Esophagus squamous epithelium (tissue), 5 donors: ENCODE results near the gene MRPS10. TPM values are rescaled to one million over a fixed set of nuclear protein-coding genes. Genes with fewer than 3 reads are reported as not detected.
A peak's percentile ranks its signal among the peaks of the same experiment; 100 is the strongest.
"Not testable (repeated sequence)": the region's sequence is repeated elsewhere in the genome, so short reads cannot be mapped to it uniquely, and the experiment has no call there.

Experiments
- DNase-seq: peaks from one replicate; lab custom pipeline; 2025; lab: John Stamatoyannopoulos, UW
- H3K27ac ChIP-seq, 4 donors: fragments of 200-600 bp; sonication (generic); one replicate each; pipeline ENCODE4 v1.5.1; 2016 to 2019; ENCODE audit warnings: mild to moderate bottlenecking in 1 of 4
- H3K27me3 ChIP-seq, 4 donors: fragments of 200-600 bp; sonication (generic); 1 replicate in 3 of 4; 2 replicates in 1 of 4; pipeline versions ENCODE4 v1.5.1 to v1.6.0; 2017 to 2021; ENCODE audit warnings: antibody characterized with exemption in 1 of 4
- H3K36me3 ChIP-seq, 3 donors: fragments of 200-600 bp; sonication (generic); one replicate each; pipeline ENCODE4 v1.5.1; 2016 to 2019
- H3K4me1 ChIP-seq, 3 donors: fragments of 200-600 bp; sonication (generic); one replicate each; pipeline ENCODE4 v1.5.1; 2017 to 2019
- H3K4me3 ChIP-seq, 4 donors: fragments of 200-600 bp; sonication (generic); 1 replicate in 3 of 4; 2 replicates in 1 of 4; pipeline ENCODE4 v1.5.1; 2016 to 2019; ENCODE audit warnings: mild to moderate bottlenecking in 2 of 4, moderate library complexity in 1 of 4
- H3K9me3 ChIP-seq, 3 donors: fragments of 200-600 bp; sonication (generic); one replicate each; pipeline ENCODE4 v1.5.1; 2016 to 2019
- POLR2A ChIP-seq, 4 donors: fragments of 450-650 bp; IDR thresholded peaks; one replicate each; pipeline ENCODE4 v1.6.1; 2017; ENCODE audit warnings: antibody characterized with exemption in 4 of 4, mild to moderate bottlenecking in 4 of 4, moderate library complexity in 3 of 4
- WGBS, 2 donors: methylation state at CpG; one replicate each; pipeline ENCODE4 v1.1.5; 2018; 5-methylcytosine and 5-hydroxymethylcytosine counted together
- intact Hi-C: fragments of 100-400 bp; cut with DNase I; formaldehyde crosslinking; loops from one replicate; pipeline ENCODE4 v1.15.0; 2022
- total RNA-seq, 4 donors: library from RNA; depleted of rRNA; stranded (reverse); fragments of >200 nt; gene quantifications; one replicate each; pipeline ENCODE4 v1.1.0, GENCODE V29; 2016
- TF ChIP-seq, protein P1 (sequence below), 6 experiments: fragments of 450-650 bp in 4 of 6; fragments of 200-600 bp in 2 of 6; sonication (generic) in 2 of 6; IDR thresholded peaks; one replicate each; pipeline ENCODE4 v1.5.1; 2016 to 2019; ENCODE audit warnings: antibody characterized with exemption in 6 of 6, mild to moderate bottlenecking in 4 of 6, moderate library complexity in 4 of 6
- donor health status: DM: yes; HTN: yes; CAD: no.

MRPS10 gene
- total RNA-seq, 4 donors from 2014 or later: 40.3 to 70.3 (median 46.2) TPM

DNA sequence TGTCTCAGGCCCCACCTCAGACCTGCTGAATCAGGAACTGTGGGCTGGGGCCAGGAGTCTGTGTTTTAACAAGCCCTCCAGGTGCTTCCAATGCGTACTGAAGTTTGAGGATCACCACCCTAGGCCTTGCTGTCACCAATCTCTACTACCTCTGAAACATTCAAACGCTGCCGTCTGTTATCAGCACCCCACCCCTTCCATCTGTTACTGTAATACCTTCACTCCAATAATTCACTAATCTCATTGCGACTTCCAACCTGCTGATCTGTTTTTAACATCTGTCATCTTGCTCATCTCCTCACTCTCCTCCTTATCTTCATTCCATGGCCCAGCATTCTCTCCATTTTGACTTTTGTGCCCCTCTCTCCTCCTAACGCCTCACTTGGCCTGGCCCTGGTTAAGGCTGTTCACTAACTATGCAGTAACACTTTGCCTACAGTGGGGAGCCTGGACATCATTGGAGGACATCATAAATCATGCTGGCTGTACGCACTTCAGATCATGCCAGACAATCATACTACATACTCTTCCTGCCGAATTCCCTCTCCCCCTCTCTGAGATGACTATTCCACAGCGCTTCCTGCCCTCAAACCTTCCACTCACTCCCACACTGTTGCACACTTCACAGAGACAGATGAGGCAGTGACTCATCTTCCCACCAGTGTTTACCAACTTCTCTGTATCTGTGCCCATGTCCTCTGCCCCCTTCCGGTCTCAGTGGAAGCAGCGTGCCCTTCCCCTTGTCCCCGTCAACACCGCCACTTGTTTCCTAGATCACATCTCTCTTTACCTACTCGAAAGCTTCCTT lies 19.9 kb downstream of the MRPS10 start:
- Histone ChIP-seq H3K27me3 (no peaks in the 10 kb centered on the region), H3K4me3 (no peak overlapping the region), H3K36me3 (no peaks in the 10 kb centered on the region), H3K27ac (peak overlapping the region in 3 of 4 donors; percentile 1 to 68 (median 30)), H3K4me1 (peaks cover 4 to 50% (median 24%) of the 10 kb centered on the region in 3 donors), H3K9me3 (no peaks in the 10 kb centered on the region)
- TF ChIP-seq, protein P1, sequence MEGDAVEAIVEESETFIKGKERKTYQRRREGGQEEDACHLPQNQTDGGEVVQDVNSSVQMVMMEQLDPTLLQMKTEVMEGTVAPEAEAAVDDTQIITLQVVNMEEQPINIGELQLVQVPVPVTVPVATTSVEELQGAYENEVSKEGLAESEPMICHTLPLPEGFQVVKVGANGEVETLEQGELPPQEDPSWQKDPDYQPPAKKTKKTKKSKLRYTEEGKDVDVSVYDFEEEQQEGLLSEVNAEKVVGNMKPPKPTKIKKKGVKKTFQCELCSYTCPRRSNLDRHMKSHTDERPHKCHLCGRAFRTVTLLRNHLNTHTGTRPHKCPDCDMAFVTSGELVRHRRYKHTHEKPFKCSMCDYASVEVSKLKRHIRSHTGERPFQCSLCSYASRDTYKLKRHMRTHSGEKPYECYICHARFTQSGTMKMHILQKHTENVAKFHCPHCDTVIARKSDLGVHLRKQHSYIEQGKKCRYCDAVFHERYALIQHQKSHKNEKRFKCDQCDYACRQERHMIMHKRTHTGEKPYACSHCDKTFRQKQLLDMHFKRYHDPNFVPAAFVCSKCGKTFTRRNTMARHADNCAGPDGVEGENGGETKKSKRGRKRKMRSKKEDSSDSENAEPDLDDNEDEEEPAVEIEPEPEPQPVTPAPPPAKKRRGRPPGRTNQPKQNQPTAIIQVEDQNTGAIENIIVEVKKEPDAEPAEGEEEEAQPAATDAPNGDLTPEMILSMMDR (IDR thresholded peaks at IDR 0.05): no peak
- no peak for TF ChIP-seq POLR2A (IDR thresholded peaks at IDR 0.05)
- 49 to 52% methylated on average over 13 of the region's 13 CpGs for WGBS, 2 donors
- intact Hi-C loops: no loop called here
- DNase-seq: no peak

DNA sequence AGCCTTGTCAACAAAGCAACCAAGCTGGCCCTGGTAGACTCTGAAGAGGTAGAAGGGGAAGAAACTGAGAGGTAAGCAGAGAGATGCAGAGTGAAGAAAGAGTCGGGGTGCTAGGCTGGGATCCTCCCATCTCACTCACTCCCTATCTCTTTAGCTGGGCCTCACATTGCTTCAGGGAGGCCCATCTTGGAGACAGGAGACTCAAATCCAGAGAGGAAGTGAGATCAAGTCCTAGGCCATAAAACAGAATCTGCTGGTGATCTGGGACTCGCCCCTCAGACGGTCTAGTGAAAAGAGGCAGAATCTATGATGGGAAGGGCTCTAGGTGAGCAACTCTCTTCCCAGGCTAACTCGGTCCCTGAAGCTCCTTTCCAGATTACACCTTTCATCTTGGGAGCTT lies 22.2 kb downstream of the MRPS10 start:
- Histone ChIP-seq H3K9me3 (no peaks in the 10 kb centered on the region), H3K27ac (no peak overlapping the region), H3K4me3 (no peak overlapping the region), H3K4me1 (peaks cover 4 to 43% (median 18%) of the 10 kb centered on the region in 3 donors), H3K27me3 (no peaks in the 10 kb centered on the region), H3K36me3 (no peaks in the 10 kb centered on the region)
- 78 to 96% methylated on average over 4 of the region's 4 CpGs for WGBS, 2 donors
- intact Hi-C loops: no loop called here
- no peak for DNase-seq
- TF ChIP-seq, protein P1 (IDR thresholded peaks at IDR 0.05): no peak
- TF ChIP-seq POLR2A (IDR thresholded peaks at IDR 0.05): no peak

DNA sequence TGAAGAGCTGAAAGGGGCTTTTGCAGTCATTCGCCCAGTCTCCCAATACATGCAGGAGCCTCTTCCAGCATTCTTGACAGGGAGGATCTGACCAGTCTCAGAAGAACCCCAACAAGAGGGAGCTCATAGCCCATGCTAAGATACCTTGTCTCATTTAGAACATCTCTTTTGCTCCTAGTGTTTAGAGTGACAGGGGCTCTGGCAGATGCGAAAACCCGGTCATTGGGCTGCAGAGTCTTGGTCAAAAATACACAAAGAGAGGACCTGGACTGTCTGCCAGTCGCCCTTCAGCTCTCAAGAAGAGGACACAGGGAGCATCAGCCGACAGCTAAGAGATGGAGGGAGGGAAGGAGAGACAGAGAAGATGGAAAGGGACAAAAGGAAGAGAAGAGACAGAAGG lies 23.6 kb downstream of the MRPS10 start:
- intact Hi-C loops: no loop called here
- Histone ChIP-seq H3K27ac (peak overlapping the region in 1 of 4 donors; percentile 13), H3K4me1 (peaks cover 4 to 32% (median 15%) of the 10 kb centered on the region in 3 donors), H3K4me3 (no peak overlapping the region), H3K9me3 (no peaks in the 10 kb centered on the region), H3K36me3 (no peaks in the 10 kb centered on the region), H3K27me3 (no peaks in the 10 kb centered on the region)
- 91 to 96% methylated on average over 3 of the region's 5 CpGs for WGBS, 2 donors
- TF ChIP-seq, protein P1 (IDR thresholded peaks at IDR 0.05): no peak
- DNase-seq: no peak

DNA sequence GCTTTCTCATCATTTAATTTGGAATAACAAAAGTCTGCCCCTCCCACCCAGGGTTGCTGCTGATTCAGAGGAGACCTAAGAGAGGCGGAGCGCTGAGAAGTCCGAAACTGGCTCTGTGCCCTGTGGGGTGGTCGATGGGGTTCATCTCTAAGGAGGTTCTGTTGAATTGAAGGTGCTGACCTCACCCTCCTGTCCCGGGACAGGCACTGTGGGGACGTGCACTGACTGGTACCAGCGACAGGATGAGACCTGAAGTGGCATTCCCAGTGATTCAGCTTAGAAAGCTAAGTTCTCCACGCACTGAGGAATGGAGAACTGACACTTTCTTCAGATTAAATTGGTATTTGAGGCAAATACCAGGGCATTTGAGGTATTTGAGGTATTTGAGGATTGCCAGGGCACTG lies 24.2 kb downstream of the MRPS10 start:
- no peak for DNase-seq
- H3K4me1 ChIP-seq: peaks cover 4 to 32% (median 15%) of the 10 kb centered on the region in 3 donors
- H3K27me3 ChIP-seq: no peaks in the 10 kb centered on the region
- no peaks in the 10 kb centered on the region for H3K9me3 ChIP-seq
- H3K36me3 ChIP-seq: no peaks in the 10 kb centered on the region
- intact Hi-C loops: no loop called here
- TF ChIP-seq, protein P1 (IDR thresholded peaks at IDR 0.05): no peak
- TF ChIP-seq POLR2A (IDR thresholded peaks at IDR 0.05): no peak
- peak overlapping the region in 3 of 4 donors; percentile 13 to 55 (median 42) for H3K27ac ChIP-seq
- peak overlapping the region in 1 of 4 donors; percentile 1 for H3K4me3 ChIP-seq
- 15 to 36% methylated on average over 6 to 8 of the region's 8 CpGs for WGBS, 2 donors

DNA sequence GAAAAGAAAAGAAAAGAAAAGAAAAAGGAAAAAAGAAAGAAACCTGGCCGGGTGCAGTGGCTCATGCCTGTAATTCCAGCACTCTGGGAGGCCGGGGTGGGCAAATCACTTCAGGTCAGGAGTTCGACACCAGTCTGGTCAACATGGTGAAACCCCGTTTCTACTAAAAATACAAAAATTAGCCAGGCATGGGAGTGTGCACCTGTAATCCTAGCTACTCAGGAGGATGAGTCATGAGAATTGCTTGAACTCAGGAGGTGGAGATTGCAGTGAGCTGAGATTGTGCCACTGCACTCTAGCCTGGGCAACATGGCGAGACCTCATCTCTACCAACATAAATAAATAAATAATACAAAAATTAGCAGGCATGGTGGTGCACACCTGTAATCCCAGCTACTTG lies 25.3 kb downstream of the MRPS10 start:
- H3K9me3 ChIP-seq, H3K4me3 ChIP-seq, H3K27ac ChIP-seq, DNase-seq, H3K36me3 ChIP-seq, intact Hi-C loops, H3K27me3 ChIP-seq: not testable (repeated sequence)
- peaks cover 4 to 23% (median 9%) of the 10 kb centered on the region in 3 donors for H3K4me1 ChIP-seq
- 43 to 60% methylated on average over 5 of the region's 5 CpGs for WGBS, 2 donors
